Common myeloid progenitor, CD34-positive (primary cell): ENCODE results near the gene SPIN2B. TPM values are rescaled to one million over a fixed set of nuclear protein-coding genes. Genes with fewer than 3 reads are reported as not detected.
"Not testable (repeated sequence)": the region's sequence is repeated elsewhere in the genome, so short reads cannot be mapped to it uniquely, and the experiment has no call there.

Experiments used
- CTCF ChIA-PET: fragments of 350-600 bp; sonication (Branson Sonifier 250); formaldehyde crosslinking; loops from one replicate; lab custom pipeline; 2021; ENCODE audit warnings: antibody characterized with exemption; lab: Charles Lee
- POLR2A ChIA-PET: fragments of 350-600 bp; sonication (Branson Sonifier 250); formaldehyde crosslinking; loops from one replicate; lab custom pipeline; 2021; ENCODE audit warnings: antibody characterized with exemption; lab: Charles Lee
- DNase-seq, 3 donors: peaks; one replicate each; pipeline versions ENCODE4 v3.0.0 to v3.0.0-alpha.2; 2013
- H3K27ac ChIP-seq, 2 experiments: 1 replicate in 1 of 2; 2 replicates in 1 of 2; pipeline ENCODE4 v1.7.0; 2013; ENCODE audit warnings: inconsistent platforms in 2 of 2, low read length in 2 of 2, mild to moderate bottlenecking in 2 of 2, low read depth in 1 of 2, moderate library complexity in 1 of 2; ENCODE audit not compliant: severe bottlenecking in 2 of 2, insufficient read depth in 1 of 2, poor library complexity in 1 of 2
- H3K27me3 ChIP-seq, 5 experiments: replicated peaks in 2 of 5; 1 replicate in 3 of 5; 2 replicates in 2 of 5; pipeline versions ENCODE4 v1.6.1 to v1.7.0; 2013; ENCODE audit warnings: low read length in 4 of 5, mild to moderate bottlenecking in 2 of 5, moderate library complexity in 2 of 5, inconsistent platforms in 1 of 5; ENCODE audit not compliant: insufficient read depth in 5 of 5, control insufficient read depth in 4 of 5
- H3K36me3 ChIP-seq, 4 experiments: 1 replicate in 2 of 4; 2 replicates in 2 of 4; pipeline versions ENCODE4 v1.6.1 to v1.7.0; 2013; ENCODE audit warnings: low read length in 3 of 4, control low read depth in 1 of 4, mild to moderate bottlenecking in 1 of 4; ENCODE audit not compliant: control insufficient read depth in 4 of 4, insufficient read depth in 4 of 4
- H3K4me1 ChIP-seq, 4 experiments: 1 replicate in 3 of 4; 2 replicates in 1 of 4; pipeline versions ENCODE4 v1.6.1 to v1.7.1; 2013; ENCODE audit warnings: low read length in 3 of 4, mild to moderate bottlenecking in 3 of 4, control low read depth in 1 of 4, inconsistent platforms in 1 of 4, moderate library complexity in 1 of 4; ENCODE audit not compliant: control insufficient read depth in 4 of 4, insufficient read depth in 4 of 4; ENCODE audit errors: control extremely low read depth in 1 of 4
- H3K4me3 ChIP-seq, 7 experiments: 1 replicate in 4 of 7; 2 replicates in 3 of 7; pipeline versions ENCODE4 v1.5.1 to v1.7.0; 2013; ENCODE audit warnings: mild to moderate bottlenecking in 7 of 7, low read length in 6 of 7, moderate library complexity in 6 of 7, inconsistent platforms in 2 of 7, low read depth in 2 of 7, control low read depth in 1 of 7; ENCODE audit not compliant: insufficient read depth in 4 of 7, control insufficient read depth in 1 of 7; ENCODE audit errors: extremely low read depth in 1 of 7
- H3K9me3 ChIP-seq, 5 experiments: 1 replicate in 4 of 5; 2 replicates in 1 of 5; pipeline versions ENCODE4 v1.6.1 to v1.7.1; 2013; ENCODE audit warnings: low read length in 4 of 5, mild to moderate bottlenecking in 2 of 5, inconsistent platforms in 1 of 5, low read depth in 1 of 5, moderate library complexity in 1 of 5; ENCODE audit not compliant: control insufficient read depth in 4 of 5, insufficient read depth in 2 of 5; ENCODE audit errors: control extremely low read depth in 1 of 5
- WGBS: methylation state at CpG from one replicate; pipeline ENCODE4 v1.1.5; 2013; ENCODE audit not compliant: insufficient coverage; 5-methylcytosine and 5-hydroxymethylcytosine counted together
- polyA plus RNA-seq: library from polyadenylated mRNA; unstranded; fragments of 120-200 nt; gene quantifications from one replicate; pipeline ENCODE4 v1.2.1, GENCODE V29; 2013

Gene SPIN2B
- 22.4 TPM for polyA plus RNA-seq

DNA sequence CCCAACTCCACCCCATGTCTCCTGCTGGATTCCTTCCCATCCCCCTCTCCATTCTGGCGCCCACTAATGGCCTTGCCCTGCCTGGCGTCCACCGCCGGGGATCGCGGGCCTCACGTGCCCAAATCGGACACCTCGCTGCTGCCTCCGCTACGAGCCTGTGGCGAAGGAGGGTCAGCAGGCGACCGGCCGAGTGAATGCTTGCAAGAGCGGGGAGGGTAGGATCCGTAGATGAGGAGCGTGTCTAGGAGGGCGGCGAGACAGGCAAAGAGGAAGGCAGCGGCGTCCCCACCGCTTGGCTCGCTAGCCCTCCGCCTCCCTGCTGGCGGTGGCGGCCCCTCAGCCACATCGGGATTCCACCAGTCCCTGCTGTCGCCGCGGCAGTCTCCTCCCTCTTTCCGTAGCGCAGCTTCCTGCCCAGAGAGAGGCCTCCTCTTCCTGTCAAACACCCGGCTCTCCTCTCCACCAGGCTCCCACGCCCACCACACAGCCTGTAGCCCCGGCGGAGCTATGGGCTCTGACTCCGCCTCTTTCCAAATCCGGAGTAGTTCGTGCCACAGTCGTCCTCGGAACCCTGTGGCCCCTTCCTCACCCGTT is at the start of gene SPIN2B:
TSS of gene SPIN2B (minus strand) at position 387 of the 594 bp plus-strand sequence.
- POLR2A ChIA-PET = interaction anchor here (0.6 kb wide), 1 partner anchor 39 kb away, joined by 3 read pairs; no protein-coding TSS in a partner anchor
- H3K4me1 ChIP-seq = peaks cover 0 to 2% (median 0%) of the 10 kb centered on the region in 4 experiments
- no peaks in the 10 kb centered on the region for H3K27me3 ChIP-seq
- peaks cover 0 to 3% (median 0%) of the 10 kb centered on the region in 4 experiments for H3K36me3 ChIP-seq
- DNase-seq = peak; percentile 88 to 97 (median 94)
- CTCF ChIA-PET = no interaction called here
- peak within 1 kb of the TSS; percentile 62 to 84 (median 68) for H3K4me3 ChIP-seq
- H3K9me3 ChIP-seq = no peaks in the 10 kb centered on the region
- H3K27ac ChIP-seq = peak within 1 kb of the TSS in 1 of 2 experiments; percentile 68
- 38% methylated on average over 42 of the region's 43 CpGs for WGBS

DNA sequence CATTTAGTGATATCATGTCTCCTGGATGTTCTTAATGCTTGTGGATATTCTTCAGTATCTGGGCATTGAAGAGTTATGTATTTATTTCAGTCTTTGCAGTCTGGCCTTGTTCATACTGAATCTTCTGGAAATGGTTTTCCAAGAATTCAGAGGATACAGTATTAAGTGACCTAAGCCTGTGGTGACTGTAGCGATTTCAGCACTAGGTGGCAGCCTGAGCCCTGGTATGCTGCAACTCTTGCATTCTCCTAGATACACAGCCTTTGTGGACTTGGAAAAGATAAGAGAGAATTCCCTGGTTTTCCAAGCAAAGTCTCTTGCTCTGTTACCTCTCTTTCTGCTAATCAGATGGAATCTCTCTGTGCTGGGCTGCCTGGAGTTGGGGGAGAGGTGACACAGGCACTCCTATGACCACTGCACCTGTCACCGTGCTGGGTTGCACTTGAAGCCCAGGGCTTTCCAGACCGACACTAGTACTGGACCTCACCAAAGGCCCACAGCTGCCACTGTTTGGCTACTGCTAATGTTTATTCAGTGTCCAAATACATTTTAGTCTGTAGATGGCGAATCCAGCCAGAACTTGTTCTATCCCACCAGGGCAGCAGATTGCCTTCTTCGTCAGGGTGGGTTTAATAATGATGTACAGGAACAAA is 35.2 kb upstream of the SPIN2B start:
- ChIA-PET CTCF (no interaction called here), POLR2A (no interaction called here)
- peaks cover 0 to 8% (median 4%) of the 10 kb centered on the region in 5 experiments for H3K9me3 ChIP-seq
- H3K4me3 ChIP-seq = no peak overlapping the region
- no peaks in the 10 kb centered on the region for H3K4me1 ChIP-seq
- no peaks in the 10 kb centered on the region for H3K36me3 ChIP-seq
- WGBS = 75% methylated on average over 5 of the region's 5 CpGs
- H3K27me3 ChIP-seq = no peaks in the 10 kb centered on the region
- no peak overlapping the region for H3K27ac ChIP-seq
- DNase-seq = no peak

DNA sequence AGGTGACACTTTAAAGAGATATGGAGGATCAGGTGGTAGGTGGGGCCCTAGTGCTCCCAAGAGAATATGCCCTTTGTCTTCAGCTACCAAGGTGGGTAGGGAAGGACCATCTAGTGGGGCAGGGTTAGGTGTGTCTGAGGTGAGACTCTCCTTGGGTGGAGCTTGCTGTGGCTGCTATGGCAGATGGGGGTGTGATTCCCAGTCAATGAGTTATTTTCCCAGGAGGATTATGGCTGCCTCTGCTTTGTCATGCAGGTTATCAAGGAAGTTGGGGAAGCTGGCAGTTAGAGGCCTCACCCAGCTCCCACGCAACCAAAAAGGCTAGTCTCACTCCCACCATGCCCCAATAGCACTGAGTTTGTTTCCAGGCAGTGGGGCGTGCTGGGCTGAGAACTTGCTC is 33.8 kb upstream of the SPIN2B start:
- H3K4me3 ChIP-seq = no peak overlapping the region
- CTCF ChIA-PET = no interaction called here
- 91% methylated on average over 2 of the region's 2 CpGs for WGBS

DNA sequence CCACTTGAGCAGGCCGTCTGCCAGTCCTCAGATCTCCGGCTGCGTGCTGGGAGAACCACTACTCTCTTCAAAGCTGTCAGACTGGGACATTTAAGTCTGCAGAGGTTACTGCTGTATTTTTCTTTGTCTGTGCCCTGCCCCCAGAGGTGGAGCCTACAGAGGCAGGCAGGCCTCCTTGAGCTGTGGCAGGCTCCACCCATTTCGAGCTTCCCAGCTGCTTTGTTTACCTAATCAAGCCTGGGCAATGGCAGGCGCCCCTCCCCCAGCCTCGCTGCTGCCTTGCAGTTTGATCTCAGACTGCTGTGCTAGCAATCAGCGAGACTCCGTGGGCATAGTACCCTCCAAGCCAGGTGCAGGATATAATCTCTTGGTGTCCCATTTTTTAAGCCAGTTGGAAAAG is 30.9 kb upstream of the SPIN2B start:
- DNase-seq, H3K4me1 ChIP-seq, H3K27me3 ChIP-seq, H3K4me3 ChIP-seq, H3K9me3 ChIP-seq, POLR2A ChIA-PET, CTCF ChIA-PET, H3K27ac ChIP-seq, H3K36me3 ChIP-seq: not testable (repeated sequence)
- WGBS = 80% methylated on average over 1 of the region's 8 CpGs

More for the DNA sequence above, 33.8 kb upstream of the SPIN2B start:
- H3K27me3 ChIP-seq = no peaks in the 10 kb centered on the region
- DNase-seq = no peak
- peaks cover 0 to 10% (median 4%) of the 10 kb centered on the region in 5 experiments for H3K9me3 ChIP-seq
- no peak overlapping the region for H3K27ac ChIP-seq
- POLR2A ChIA-PET = no interaction called here
- H3K4me1 ChIP-seq = no peaks in the 10 kb centered on the region
- no peaks in the 10 kb centered on the region for H3K36me3 ChIP-seq

DNA sequence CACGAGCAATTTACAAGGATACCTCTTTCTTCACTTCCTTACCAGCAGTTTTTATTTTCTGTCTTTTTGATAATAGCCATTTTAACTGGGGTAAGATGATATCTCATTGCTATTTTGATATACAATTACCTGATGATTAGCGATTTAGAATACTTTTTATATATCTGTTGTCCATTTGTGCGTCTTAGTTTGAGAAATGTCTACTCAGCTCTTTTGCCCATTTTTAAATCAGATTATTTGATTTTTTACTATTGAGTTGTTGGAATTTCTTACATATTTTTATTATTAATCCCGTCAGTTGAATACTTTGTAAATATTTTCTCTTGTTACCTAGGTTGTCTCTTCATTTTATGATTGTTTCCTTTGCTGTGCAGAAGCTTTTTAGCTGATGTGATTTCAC is 17.3 kb upstream of the SPIN2B start:
- DNase-seq = no peak
- CTCF ChIA-PET = no interaction called here
- no CpG with 5 or more reads among the region's 4 CpGs for WGBS
- H3K4me3 ChIP-seq = no peak overlapping the region
- no peaks in the 10 kb centered on the region for H3K27me3 ChIP-seq
- peaks cover 0 to 3% (median 0%) of the 10 kb centered on the region in 5 experiments for H3K9me3 ChIP-seq
- H3K36me3 ChIP-seq = peaks cover 0 to 2% (median under 1%) of the 10 kb centered on the region in 4 experiments
- POLR2A ChIA-PET = no interaction called here
- no peaks in the 10 kb centered on the region for H3K4me1 ChIP-seq
- H3K27ac ChIP-seq = no peak overlapping the region

DNA sequence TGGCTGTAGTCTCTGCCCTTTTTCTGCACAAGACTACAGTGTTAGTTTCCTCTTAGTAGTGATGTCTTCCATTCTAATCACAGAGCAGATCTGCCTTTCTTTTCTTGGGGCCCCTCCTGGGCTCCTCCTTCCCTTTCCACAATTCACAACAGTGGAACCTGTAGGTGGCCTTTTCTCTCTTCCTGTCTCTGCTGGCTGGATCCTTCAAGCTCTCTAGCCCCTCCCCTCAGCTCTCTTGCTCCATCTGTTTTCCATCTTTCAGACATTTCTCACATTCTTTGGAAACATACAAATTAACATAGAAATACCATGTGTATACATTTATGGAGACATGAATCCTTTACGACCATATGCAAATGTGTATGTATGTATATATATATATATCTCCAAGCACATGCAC is 16.2 kb upstream of the SPIN2B start:
- Histone ChIP-seq H3K4me3 (no peak overlapping the region), H3K36me3 (peaks cover 0 to 2% (median 0%) of the 10 kb centered on the region in 4 experiments), H3K4me1 (no peaks in the 10 kb centered on the region), H3K27me3 (no peaks in the 10 kb centered on the region), H3K9me3 (peaks cover 0 to 3% (median 0%) of the 10 kb centered on the region in 5 experiments), H3K27ac (no peak overlapping the region)
- WGBS = no CpG with 5 or more reads among the region's 1 CpG
- ChIA-PET POLR2A (no interaction called here), CTCF (no interaction called here)
- no peak for DNase-seq

DNA sequence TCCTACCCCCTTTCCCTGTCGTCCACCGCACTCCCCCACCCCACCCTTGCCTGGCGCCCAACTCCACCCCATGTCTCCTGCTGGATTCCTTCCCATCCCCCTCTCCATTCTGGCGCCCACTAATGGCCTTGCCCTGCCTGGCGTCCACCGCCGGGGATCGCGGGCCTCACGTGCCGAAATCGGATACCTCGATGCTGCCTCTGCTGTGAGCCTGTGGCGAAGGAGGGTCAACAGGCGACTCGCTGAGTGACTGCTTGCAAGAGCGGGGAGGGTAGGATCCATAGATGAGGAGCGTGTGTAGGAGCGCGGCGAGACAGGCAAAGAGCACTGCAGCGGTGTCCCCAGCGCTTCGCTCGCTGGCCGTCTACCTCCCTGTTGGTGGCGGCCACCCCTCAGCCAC is 15.7 kb upstream of the SPIN2B start, which contains the start of gene SPIN2A:
TSS of gene SPIN2A (minus strand) at position 325 of the 400 bp plus-strand sequence. CDS start 800 bp downstream, outside the sequence.
- H3K4me1 ChIP-seq, POLR2A ChIA-PET, H3K27ac ChIP-seq, H3K9me3 ChIP-seq, H3K4me3 ChIP-seq, H3K36me3 ChIP-seq, DNase-seq, CTCF ChIA-PET, H3K27me3 ChIP-seq: not testable (repeated sequence)
- 73% methylated on average over 22 of the region's 27 CpGs for WGBS
